NCI-H1105 treated with DMSO at 0.1 percent for 48 hours (cell line): ENCODE results near the gene UGT1A5.

Experiments
- DNase-seq: peaks from one replicate; lab custom pipeline; 2025; lab: John Stamatoyannopoulos, UW

UGT1A5 gene

GRCh38 chr2:233712611-233713261 lies at the start of gene UGT1A5:
TSS of gene UGT1A5 (plus strand) at chr2:233712907. CDS start at chr2:233712992, 85 bp downstream.
- DNase-seq = no peak

GRCh38 chr2:233663911-233664310 lies 48.8 kb upstream of the UGT1A5 start:
- no peak for DNase-seq

- DNase-seq = no peak
These were observed 44.0 kb upstream of the UGT1A5 start for GRCh38 chr2:233668605-233669260.

- no peak for DNase-seq
These were observed 41.2 kb upstream of the UGT1A5 start, which contains the start of gene UGT1A9 for GRCh38 chr2:233671290-233672161. TSS of gene UGT1A9 (plus strand) at chr2:233671898. CDS start at chr2:233671935, 37 bp downstream.

GRCh38 chr2:233672886-233673285 lies 39.8 kb upstream of the UGT1A5 start:
- DNase-seq = no peak

GRCh38 chr2:233673896-233674295 lies 38.8 kb upstream of the UGT1A5 start:
- DNase-seq = no peak

GRCh38 chr2:233674314-233674713 lies 38.4 kb upstream of the UGT1A5 start:
- no peak for DNase-seq

GRCh38 chr2:233674995-233675394 lies 37.7 kb upstream of the UGT1A5 start:
- peak; percentile 15 for DNase-seq

GRCh38 chr2:233676046-233676445 lies 36.7 kb upstream of the UGT1A5 start:
- DNase-seq = no peak

GRCh38 chr2:233679196-233679595 lies 33.5 kb upstream of the UGT1A5 start:
- no peak for DNase-seq

- DNase-seq = no peak
These were observed 32.2 kb upstream of the UGT1A5 start for GRCh38 chr2:233680361-233681045.

- no peak for DNase-seq
These were observed 31.1 kb upstream of the UGT1A5 start, which contains the start of gene UGT1A7 for GRCh38 chr2:233681521-233682099. TSS of gene UGT1A7 (plus strand) at chr2:233681901. CDS start at chr2:233681938, 37 bp downstream.

GRCh38 chr2:233684640-233685039 lies 28.1 kb upstream of the UGT1A5 start:
- no peak for DNase-seq

- no peak for DNase-seq
These were observed 25.8 kb upstream of the UGT1A5 start for GRCh38 chr2:233686928-233687327.

- DNase-seq = no peak
These were observed 24.4 kb upstream of the UGT1A5 start for GRCh38 chr2:233688341-233688740.

GRCh38 chr2:233689031-233689430 lies 23.7 kb upstream of the UGT1A5 start:
- no peak for DNase-seq

- DNase-seq = no peak
These were observed 23.2 kb upstream of the UGT1A5 start for GRCh38 chr2:233689501-233689900.

GRCh38 chr2:233690444-233690843 lies 22.3 kb upstream of the UGT1A5 start:
- no peak for DNase-seq

GRCh38 chr2:233691443-233692433 lies 21.0 kb upstream of the UGT1A5 start:
- no peak for DNase-seq

GRCh38 chr2:233692648-233693047 lies 20.1 kb upstream of the UGT1A5 start, which contains the start of gene UGT1A6:
TSS of gene UGT1A6 (plus strand) at chr2:233692890. CDS start at chr2:233693005, 115 bp downstream.
- no peak for DNase-seq
